B cell (primary cell): ENCODE measurements around the gene NUAK2. TPM values are rescaled to one million over a fixed set of nuclear protein-coding genes. Genes with fewer than 3 reads are reported as not detected.

ENCODE experiments used
- ATAC-seq: fragments of 200-7000 bp; cut with Tn5 transposase; one replicate; pipeline ENCODE4 v1.10.0; 2021; ENCODE audit warnings: low read depth, mild to moderate bottlenecking, moderate number of reproducible peaks, moderate library complexity
- CTCF ChIA-PET: fragments of 350-600 bp; sonication (Branson Sonifier 250); formaldehyde crosslinking; loops from one replicate; lab custom pipeline; 2021; ENCODE audit warnings: antibody characterized with exemption, inconsistent platforms; lab: Charles Lee
- POLR2A ChIA-PET: fragments of 350-600 bp; sonication (Branson Sonifier 250); formaldehyde crosslinking; loops from one replicate; lab custom pipeline; 2021; ENCODE audit warnings: antibody characterized with exemption; lab: Charles Lee
- DNase-seq: peaks from one replicate; pipeline ENCODE4 v3.0.0; 2013
- H2AFZ ChIP-seq: 2 replicates; pipeline ENCODE4 v1.6.1; 2012; ENCODE audit warnings: mild to moderate bottlenecking, low read depth, low read length; ENCODE audit not compliant: insufficient read depth, poor library complexity, severe bottlenecking
- H3K27ac ChIP-seq, 2 donors: 1 replicate in 1 of 2; 2 replicates in 1 of 2; pipeline ENCODE4 v1.5.1; 2012 to 2013; ENCODE audit warnings: low read length in 2 of 2, mild to moderate bottlenecking in 2 of 2, moderate library complexity in 1 of 2
- H3K27me3 ChIP-seq, 4 experiments: fragments of 200-600 bp in 1 of 4; sonication (generic) in 1 of 4; replicated peaks in 1 of 4; 1 replicate in 2 of 4; 2 replicates in 2 of 4; pipeline versions ENCODE4 v1.6.1 to v1.7.0; 2013 to 2016; ENCODE audit warnings: low read length in 3 of 4, mild to moderate bottlenecking in 2 of 4, mixed read lengths in 1 of 4, moderate library complexity in 1 of 4; ENCODE audit not compliant: insufficient read depth in 4 of 4, control insufficient read depth in 3 of 4; ENCODE audit errors: control extremely low read depth in 1 of 4
- H3K36me3 ChIP-seq, 2 experiments: replicated peaks in 1 of 2; 1 replicate in 1 of 2; 2 replicates in 1 of 2; pipeline versions ENCODE4 v1.6.1 to v1.7.1; 2013; ENCODE audit warnings: low read length in 1 of 2; ENCODE audit not compliant: insufficient read depth in 2 of 2, control insufficient read depth in 1 of 2; ENCODE audit errors: control extremely low read depth in 1 of 2, extremely low read depth in 1 of 2
- H3K4me1 ChIP-seq, 2 donors: fragments of 200-600 bp in 1 of 2; sonication (generic) in 1 of 2; 1 replicate in 1 of 2; 2 replicates in 1 of 2; pipeline versions ENCODE4 v1.5.1 to v1.6.1; 2013 to 2017; ENCODE audit warnings: low read length in 2 of 2; ENCODE audit not compliant: control insufficient read depth in 2 of 2, insufficient read depth in 2 of 2
- H3K4me2 ChIP-seq: replicated peaks from 2 replicates; pipeline ENCODE3; 2012; ENCODE audit warnings: mild to moderate bottlenecking, low read depth, low read length; ENCODE audit not compliant: poor library complexity, severe bottlenecking
- H3K4me3 ChIP-seq, 5 experiments: fragments of 200-600 bp in 1 of 5; sonication (generic) in 1 of 5; 1 replicate in 3 of 5; 2 replicates in 2 of 5; pipeline versions ENCODE4 v1.5.1 to v1.7.0; 2011 to 2016; ENCODE audit warnings: low read length in 4 of 5, mild to moderate bottlenecking in 4 of 5, low read depth in 2 of 5, control low read depth in 1 of 5, moderate library complexity in 1 of 5; ENCODE audit not compliant: insufficient read depth in 1 of 5; ENCODE audit errors: control extremely low read depth in 1 of 5, extremely low read depth in 1 of 5
- H3K79me2 ChIP-seq: fragments of 200-600 bp; sonication (generic); one replicate; pipeline ENCODE4 v1.6.0; 2016; ENCODE audit warnings: low read length; ENCODE audit not compliant: control insufficient read depth, insufficient read depth
- H3K9ac ChIP-seq: fragments of 200-600 bp; sonication (generic); 2 replicates; pipeline ENCODE4 v1.6.1; 2017; ENCODE audit warnings: mild to moderate bottlenecking, low read length, moderate library complexity
- H3K9me3 ChIP-seq, 3 donors: one replicate each; pipeline versions ENCODE4 v1.6.1 to v1.7.1; 2013; ENCODE audit warnings: low read length in 2 of 3; ENCODE audit not compliant: control insufficient read depth in 2 of 3, insufficient read depth in 1 of 3; ENCODE audit errors: control extremely low read depth in 1 of 3
- H4K20me1 ChIP-seq: 2 replicates; pipeline ENCODE4 v1.6.0; 2012; ENCODE audit warnings: mild to moderate bottlenecking, low read length; ENCODE audit not compliant: insufficient read depth, control insufficient read depth, poor library complexity, severe bottlenecking
- H3K27ac Mint-ChIP-seq: one replicate; pipeline ENCODE4 v1.8.0; 2021; ENCODE audit warnings: mixed read lengths
- H3K27me3 Mint-ChIP-seq: one replicate; pipeline ENCODE4 v1.8.0; 2021; ENCODE audit warnings: mixed read lengths
- H3K4me1 Mint-ChIP-seq: one replicate; pipeline ENCODE4 v1.8.0; 2021; ENCODE audit warnings: mixed read lengths
- H3K4me3 Mint-ChIP-seq: one replicate; pipeline ENCODE4 v1.8.0; 2021; ENCODE audit warnings: mixed read lengths
- H3K9me3 Mint-ChIP-seq: one replicate; pipeline ENCODE4 v1.8.0; 2022; ENCODE audit warnings: mixed read lengths; ENCODE audit not compliant: insufficient read depth
- CTCF ChIP-seq: fragments of 200-600 bp; IDR thresholded peaks from one replicate; pipeline ENCODE4 v1.8.0; 2022; ENCODE audit warnings: antibody characterized with exemption, mild to moderate bottlenecking
- EZH2 ChIP-seq: IDR thresholded peaks from 2 replicates; pipeline ENCODE4 v1.6.1; 2012; ENCODE audit warnings: borderline replicate concordance, low read depth, mild to moderate bottlenecking, moderate library complexity, low read length; ENCODE audit not compliant: insufficient read depth, poor library complexity, severe bottlenecking
- WGBS: methylation state at CpG from one replicate; pipeline ENCODE4 v1.1.5; 2013; ENCODE audit warnings: missing lambda C conversion rate; ENCODE audit not compliant: insufficient coverage; 5-methylcytosine and 5-hydroxymethylcytosine counted together
- intact Hi-C: fragments of 100-400 bp; cut with micrococcal nuclease; formaldehyde crosslinking; loops from one replicate; pipeline ENCODE4 v1.10.0; 2022
- polyA plus RNA-seq: library from polyadenylated mRNA; depleted of rRNA; stranded (reverse); fragments of >200 nt; gene quantifications from 2 replicates; pipeline ENCODE4 v1.2.3, GENCODE V29; 2012
- total RNA-seq, 2 donors: library from RNA; stranded (reverse); fragments of 120-200 nt in 1 of 2; gene quantifications; 1 replicate in 1 of 2; 2 replicates in 1 of 2; pipeline versions ENCODE4 v1.2.3 to v1.2.4, GENCODE V29; 2013 to 2022

Gene NUAK2
- total and polyA plus RNA-seq, 2 donors (not counting 1 experiment from before 2014, with no cell fraction given): 37.9 to 102 TPM

GRCh38 chr1:205294175-205294917 is 27.2 kb downstream of the NUAK2 start:
- ATAC-seq: no peak
- intact Hi-C loops: no loop called here
- no peak overlapping the region for H3K4me3 Mint-ChIP-seq

More at GRCh38 chr1:205294175-205294917, 27.2 kb downstream of the NUAK2 start:
- H3K27me3 ChIP-seq: no peaks in the 10 kb centered on the region
- TF ChIP-seq CTCF: no peak
- no peak for TF ChIP-seq EZH2
- H3K4me1 Mint-ChIP-seq: peaks cover 79% of the 10 kb centered on the region
- H3K4me3 ChIP-seq: no peak overlapping the region
- H3K27ac ChIP-seq: no peak overlapping the region
- H3K9me3 Mint-ChIP-seq: no peaks in the 10 kb centered on the region
- no peak overlapping the region for H3K9ac ChIP-seq
- WGBS: 76% methylated on average over 5 of the region's 6 CpGs
- no peaks in the 10 kb centered on the region for H3K36me3 ChIP-seq
- H3K4me2 ChIP-seq: peak overlapping the region; percentile 33
- ChIA-PET POLR2A (interaction anchor here (1.9 kb wide), 1 partner anchor 19 kb away, joined by 10 read pairs; no protein-coding TSS in a partner anchor), CTCF (interaction anchor here (1.0 to 56.6 kb wide), 6 partner anchors 9 to 230 kb away, joined by 3 to 2421 read pairs (median 4); partner anchors contain the start of gene NUAK2)
- peak overlapping the region; percentile 81 for H3K27ac Mint-ChIP-seq
- H3K4me1 ChIP-seq: peaks cover 64 to 89% of the 10 kb centered on the region in 2 donors
- peaks cover 6% of the 10 kb centered on the region for H3K79me2 ChIP-seq
- DNase-seq: no peak
- H3K27me3 Mint-ChIP-seq: no peaks in the 10 kb centered on the region
- no peak overlapping the region for H2AFZ ChIP-seq
- no peaks in the 10 kb centered on the region for H4K20me1 ChIP-seq
- H3K9me3 ChIP-seq: peaks cover 0 to 8% (median 0%) of the 10 kb centered on the region in 3 donors
